HL-60 (cell line): ENCODE results near the gene RBM12.
A peak's percentile ranks its signal among the peaks of the same experiment; 100 is the strongest.

Source experiments
- DNase-seq, 2 experiments: peaks; one replicate each; pipeline ENCODE4 v3.0.0-alpha.2; 2010 to 2020; ENCODE audit warnings: low read depth in 1 of 2, low spot score in 1 of 2
- H3K27ac ChIP-seq: fragments of 250-450 bp; sonication (Bioruptor Pico); replicated peaks from 2 replicates; pipeline ENCODE4 v1.5.1; 2020; ENCODE audit warnings: mild to moderate bottlenecking, moderate library complexity
- H3K27me3 ChIP-seq: fragments of 250-450 bp; sonication (Bioruptor Pico); 2 replicates; pipeline ENCODE4 v1.5.1; 2021; ENCODE audit warnings: mild to moderate bottlenecking, moderate library complexity; ENCODE audit not compliant: insufficient read depth, poor library complexity, severe bottlenecking
- H3K4me3 ChIP-seq: replicated peaks from 2 replicates; pipeline ENCODE4 v1.5.1; 2011; ENCODE audit warnings: mild to moderate bottlenecking, control low read depth, low read length; ENCODE audit not compliant: insufficient read depth
- GABPA ChIP-seq: IDR thresholded peaks from 2 replicates; pipeline ENCODE4 v1.6.1; 2012; ENCODE audit warnings: low read depth
- POLR2AphosphoS5 ChIP-seq: IDR thresholded peaks from 2 replicates; pipeline ENCODE4 v1.6.1; 2012; ENCODE audit warnings: low read depth
- SPI1 ChIP-seq: IDR thresholded peaks from 2 replicates; pipeline ENCODE4 v1.6.1; 2012; ENCODE audit warnings: low read depth, mild to moderate bottlenecking, borderline replicate concordance
- TF ChIP-seq, protein P1 (sequence below): IDR thresholded peaks from one replicate; pipeline ENCODE4 v1.5.1; 2011; ENCODE audit warnings: low read length, control low read depth, inconsistent platforms; ENCODE audit not compliant: insufficient read depth
- TF ChIP-seq, protein P2 (sequence below): IDR thresholded peaks from 2 replicates; pipeline ENCODE4 v1.6.1; 2012; ENCODE audit warnings: low read depth; ENCODE audit not compliant: insufficient replicate concordance

Gene RBM12

DNA sequence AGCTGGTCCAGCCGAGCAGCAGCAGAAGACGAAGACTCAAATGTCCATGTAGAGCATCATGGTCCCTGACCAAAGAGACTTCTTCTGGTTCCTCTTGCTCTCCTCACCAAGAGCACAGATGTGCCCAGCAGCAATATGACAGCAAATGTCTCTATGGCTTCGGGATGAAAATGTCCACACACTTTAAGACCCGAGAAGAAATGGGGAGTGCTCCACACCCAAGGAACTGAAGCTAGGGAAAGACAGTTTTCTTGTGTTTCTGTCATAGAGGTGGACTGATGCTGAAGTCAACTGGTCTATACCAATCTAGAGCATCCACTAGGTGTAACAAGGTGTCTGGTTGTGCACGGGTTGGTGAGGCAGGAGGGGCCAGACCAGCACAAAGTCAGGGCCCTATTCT is 4.5 kb upstream of the RBM12 start:
- no peak overlapping the region for H3K27ac ChIP-seq
- no peak for TF ChIP-seq GABPA
- TF ChIP-seq POLR2AphosphoS5: no peak
- TF ChIP-seq, protein P1, sequence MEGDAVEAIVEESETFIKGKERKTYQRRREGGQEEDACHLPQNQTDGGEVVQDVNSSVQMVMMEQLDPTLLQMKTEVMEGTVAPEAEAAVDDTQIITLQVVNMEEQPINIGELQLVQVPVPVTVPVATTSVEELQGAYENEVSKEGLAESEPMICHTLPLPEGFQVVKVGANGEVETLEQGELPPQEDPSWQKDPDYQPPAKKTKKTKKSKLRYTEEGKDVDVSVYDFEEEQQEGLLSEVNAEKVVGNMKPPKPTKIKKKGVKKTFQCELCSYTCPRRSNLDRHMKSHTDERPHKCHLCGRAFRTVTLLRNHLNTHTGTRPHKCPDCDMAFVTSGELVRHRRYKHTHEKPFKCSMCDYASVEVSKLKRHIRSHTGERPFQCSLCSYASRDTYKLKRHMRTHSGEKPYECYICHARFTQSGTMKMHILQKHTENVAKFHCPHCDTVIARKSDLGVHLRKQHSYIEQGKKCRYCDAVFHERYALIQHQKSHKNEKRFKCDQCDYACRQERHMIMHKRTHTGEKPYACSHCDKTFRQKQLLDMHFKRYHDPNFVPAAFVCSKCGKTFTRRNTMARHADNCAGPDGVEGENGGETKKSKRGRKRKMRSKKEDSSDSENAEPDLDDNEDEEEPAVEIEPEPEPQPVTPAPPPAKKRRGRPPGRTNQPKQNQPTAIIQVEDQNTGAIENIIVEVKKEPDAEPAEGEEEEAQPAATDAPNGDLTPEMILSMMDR: no peak
- TF ChIP-seq, protein P2, sequence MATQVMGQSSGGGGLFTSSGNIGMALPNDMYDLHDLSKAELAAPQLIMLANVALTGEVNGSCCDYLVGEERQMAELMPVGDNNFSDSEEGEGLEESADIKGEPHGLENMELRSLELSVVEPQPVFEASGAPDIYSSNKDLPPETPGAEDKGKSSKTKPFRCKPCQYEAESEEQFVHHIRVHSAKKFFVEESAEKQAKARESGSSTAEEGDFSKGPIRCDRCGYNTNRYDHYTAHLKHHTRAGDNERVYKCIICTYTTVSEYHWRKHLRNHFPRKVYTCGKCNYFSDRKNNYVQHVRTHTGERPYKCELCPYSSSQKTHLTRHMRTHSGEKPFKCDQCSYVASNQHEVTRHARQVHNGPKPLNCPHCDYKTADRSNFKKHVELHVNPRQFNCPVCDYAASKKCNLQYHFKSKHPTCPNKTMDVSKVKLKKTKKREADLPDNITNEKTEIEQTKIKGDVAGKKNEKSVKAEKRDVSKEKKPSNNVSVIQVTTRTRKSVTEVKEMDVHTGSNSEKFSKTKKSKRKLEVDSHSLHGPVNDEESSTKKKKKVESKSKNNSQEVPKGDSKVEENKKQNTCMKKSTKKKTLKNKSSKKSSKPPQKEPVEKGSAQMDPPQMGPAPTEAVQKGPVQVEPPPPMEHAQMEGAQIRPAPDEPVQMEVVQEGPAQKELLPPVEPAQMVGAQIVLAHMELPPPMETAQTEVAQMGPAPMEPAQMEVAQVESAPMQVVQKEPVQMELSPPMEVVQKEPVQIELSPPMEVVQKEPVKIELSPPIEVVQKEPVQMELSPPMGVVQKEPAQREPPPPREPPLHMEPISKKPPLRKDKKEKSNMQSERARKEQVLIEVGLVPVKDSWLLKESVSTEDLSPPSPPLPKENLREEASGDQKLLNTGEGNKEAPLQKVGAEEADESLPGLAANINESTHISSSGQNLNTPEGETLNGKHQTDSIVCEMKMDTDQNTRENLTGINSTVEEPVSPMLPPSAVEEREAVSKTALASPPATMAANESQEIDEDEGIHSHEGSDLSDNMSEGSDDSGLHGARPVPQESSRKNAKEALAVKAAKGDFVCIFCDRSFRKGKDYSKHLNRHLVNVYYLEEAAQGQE: no peak
- TF ChIP-seq SPI1: no peak

DNA sequence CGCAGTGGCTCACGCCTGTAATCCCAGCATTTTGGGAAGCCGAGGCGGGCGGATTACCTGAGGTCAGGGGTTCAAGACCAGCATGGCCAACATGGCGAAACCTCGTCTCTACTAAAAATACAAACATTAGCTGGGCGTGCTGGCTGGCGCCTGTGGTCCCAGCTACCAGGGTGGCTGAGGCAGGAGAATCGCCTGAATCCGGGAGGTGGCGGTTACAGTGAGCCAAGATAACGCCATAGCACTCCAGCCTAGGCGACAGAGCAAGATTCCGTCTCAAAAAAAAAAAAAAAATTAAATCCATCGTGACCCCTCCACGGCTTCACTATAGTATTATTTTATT is 1.2 kb upstream of the RBM12 start:
- no peaks in the 10 kb centered on the region for H3K27me3 ChIP-seq
- no peak overlapping the region for H3K27ac ChIP-seq
- no peak overlapping the region for H3K4me3 ChIP-seq
- DNase-seq: no peak
- TF ChIP-seq SPI1 (no peak), GABPA (no peak), POLR2AphosphoS5 (no peak)
- TF ChIP-seq, protein P2: no peak
- TF ChIP-seq, protein P1: no peak

More for the DNA sequence above, 4.5 kb upstream of the RBM12 start:
- no peaks in the 10 kb centered on the region for H3K27me3 ChIP-seq
- no peak for DNase-seq
- H3K4me3 ChIP-seq: no peak overlapping the region

DNA sequence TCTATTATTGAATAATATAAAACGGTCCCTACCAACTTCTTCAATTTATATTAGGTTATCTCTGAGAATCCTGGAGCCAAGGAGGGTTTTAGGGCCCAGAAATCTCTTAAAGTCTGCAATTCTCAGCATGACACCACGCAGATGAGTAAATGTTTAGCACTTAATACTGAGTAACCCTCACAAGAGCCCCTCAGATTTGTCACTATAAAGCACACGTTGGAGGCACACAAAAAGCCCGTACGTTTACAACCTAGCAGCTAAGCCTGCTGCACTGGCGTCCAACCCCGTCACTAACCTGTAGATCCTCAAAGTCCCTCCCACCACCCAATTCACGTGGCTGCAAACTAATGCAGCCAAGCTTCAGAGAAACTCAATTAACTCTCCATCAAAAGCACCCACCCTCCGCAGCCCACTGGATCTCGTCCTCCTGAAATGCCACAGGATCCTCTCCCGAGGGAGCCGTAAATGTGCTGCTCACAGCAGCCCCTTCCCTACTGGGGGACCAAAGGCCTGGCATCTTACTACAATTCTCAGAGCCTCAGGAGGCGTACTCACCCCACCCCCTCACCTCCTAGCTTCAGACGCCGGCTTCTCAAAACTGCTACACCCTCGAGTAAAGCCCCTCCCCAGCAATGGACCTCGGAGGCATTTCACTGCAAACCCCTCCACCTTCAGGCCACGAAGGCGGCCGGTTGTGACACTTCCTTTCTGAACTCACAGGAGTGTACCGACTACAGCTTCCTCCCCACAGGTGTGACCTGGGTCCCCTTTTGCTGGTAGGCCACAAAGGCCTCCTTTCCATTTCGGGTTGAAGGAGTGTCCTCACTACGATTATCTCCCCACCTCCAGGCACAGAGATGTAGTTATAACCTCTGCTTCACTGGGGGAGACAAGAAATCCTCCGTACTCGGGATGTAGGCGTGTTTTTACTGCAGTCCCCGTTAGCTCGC is 909 bp downstream of the RBM12 start:
- TF ChIP-seq SPI1: peak; percentile 62; the same call in 1 of the 2 replicates
- 0 out of 2 replicates have a peak, but pooled peaks have one; percentile 27 for TF ChIP-seq GABPA
- no peak for TF ChIP-seq POLR2AphosphoS5
- TF ChIP-seq, protein P2: no peak
- TF ChIP-seq, protein P1: no peak
- DNase-seq: peak in 1 of 2 experiments; percentile 70
- Histone ChIP-seq H3K27ac (peak overlapping the region; percentile 96), H3K4me3 (peak overlapping the region; percentile 75), H3K27me3 (no peaks in the 10 kb centered on the region)
